GM18868 (cell line): Measurements from ENCODE around the gene TFAP2E.
"Not testable (repeated sequence)": the region's sequence is repeated elsewhere in the genome, so short reads cannot be mapped to it uniquely, and the experiment has no call there.

Experiments
- ATAC-seq: cut with Tn5 transposase; IDR thresholded peaks from one replicate; pipeline ENCODE4 v1.9.1; 2021; ENCODE audit warnings: mild to moderate bottlenecking, moderate library complexity; ENCODE audit not compliant: unreplicated experiment

Gene TFAP2E

GRCh38 chr1:35571263-35571662, 1.9 kb upstream of the TFAP2E start:
- no peak for ATAC-seq

- no peak for ATAC-seq
Observed at GRCh38 chr1:35572296-35572695, 818 bp upstream of the TFAP2E start.

DNA sequence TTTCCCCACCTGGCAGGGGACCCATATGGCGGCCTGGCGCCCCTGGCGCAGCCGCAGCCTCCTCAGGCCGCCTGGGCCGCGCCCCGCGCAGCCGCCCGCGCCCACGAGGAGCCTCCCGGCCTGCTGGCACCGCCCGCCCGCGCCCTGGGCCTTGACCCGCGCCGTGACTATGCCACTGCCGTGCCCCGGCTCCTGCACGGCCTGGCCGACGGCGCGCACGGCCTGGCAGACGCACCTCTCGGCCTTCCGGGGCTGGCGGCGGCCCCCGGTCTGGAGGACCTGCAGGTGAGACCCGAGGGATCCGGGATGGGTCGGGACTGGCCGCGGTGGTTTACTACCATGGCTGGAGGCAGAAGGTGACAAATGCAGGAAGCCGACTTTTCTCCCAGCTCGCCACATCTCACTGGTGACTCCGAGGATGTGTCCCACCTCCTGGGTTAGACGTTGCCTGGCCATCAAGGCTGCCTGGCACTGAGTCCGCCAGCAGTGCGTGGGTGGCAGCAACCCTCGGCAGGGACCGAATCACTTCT, 1.1 kb downstream of the TFAP2E start:
- no peak for ATAC-seq

- no peak for ATAC-seq
Observed at GRCh38 chr1:35574655-35575415, 1.7 kb downstream of the TFAP2E start.

- ATAC-seq, result no peak
Observed at GRCh38 chr1:35575416-35575958, 2.4 kb downstream of the TFAP2E start.

- ATAC-seq, result no peak
Observed at GRCh38 chr1:35576061-35576765, 3.1 kb downstream of the TFAP2E start.

DNA sequence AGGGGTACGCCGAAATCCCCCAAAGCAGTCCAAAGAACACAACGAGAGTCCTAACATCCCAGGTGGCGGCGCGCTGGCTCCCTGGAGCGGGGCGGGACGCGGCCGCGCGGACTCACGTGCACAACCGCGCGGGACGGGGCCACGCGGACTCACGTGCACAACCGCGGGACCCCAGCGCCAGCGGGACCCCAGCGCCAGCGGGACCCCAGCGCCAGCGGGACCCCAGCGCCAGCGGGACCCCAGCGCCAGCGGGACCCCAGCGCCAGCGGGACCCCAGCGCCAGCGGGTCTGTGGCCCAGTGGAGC, 3.6 kb downstream of the TFAP2E start:
- ATAC-seq, result not testable (repeated sequence)

DNA sequence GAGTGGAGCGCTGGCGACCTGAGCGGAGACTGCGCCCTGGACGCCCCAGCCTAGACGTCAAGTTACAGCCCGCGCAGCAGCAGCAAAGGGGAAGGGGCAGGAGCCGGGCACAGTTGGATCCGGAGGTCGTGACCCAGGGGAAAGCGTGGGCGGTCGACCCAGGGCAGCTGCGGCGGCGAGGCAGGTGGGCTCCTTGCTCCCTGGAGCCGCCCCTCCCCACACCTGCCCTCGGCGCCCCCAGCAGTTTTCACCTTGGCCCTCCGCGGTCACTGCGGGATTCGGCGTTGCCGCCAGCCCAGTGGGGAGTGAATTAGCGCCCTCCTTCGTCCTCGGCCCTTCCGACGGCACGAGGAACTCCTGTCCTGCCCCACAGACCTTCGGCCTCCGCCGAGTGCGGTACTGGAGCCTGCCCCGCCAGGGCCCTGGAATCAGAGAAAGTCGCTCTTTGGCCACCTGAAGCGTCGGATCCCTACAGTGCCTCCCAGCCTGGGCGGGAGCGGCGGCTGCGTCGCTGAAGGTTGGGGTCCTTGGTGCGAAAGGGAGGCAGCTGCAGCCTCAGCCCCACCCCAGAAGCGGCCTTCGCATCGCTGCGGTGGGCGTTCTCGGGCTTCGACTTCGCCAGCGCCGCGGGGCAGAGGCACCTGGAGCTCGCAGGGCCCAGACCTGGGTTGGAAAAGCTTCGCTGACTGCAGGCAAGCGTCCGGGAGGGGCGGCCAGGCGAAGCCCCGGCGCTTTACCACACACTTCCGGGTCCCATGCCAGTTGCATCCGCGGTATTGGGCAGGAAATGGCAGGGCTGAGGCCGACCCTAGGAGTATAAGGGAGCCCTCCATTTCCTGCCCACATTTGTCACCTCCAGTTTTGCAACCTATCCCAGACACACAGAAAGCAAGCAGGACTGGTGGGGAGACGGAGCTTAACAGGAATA, 4.2 kb downstream of the TFAP2E start:
- ATAC-seq, result peak; percentile 66

- no peak for ATAC-seq
Observed at GRCh38 chr1:35580949-35581388, 7.9 kb downstream of the TFAP2E start.

DNA sequence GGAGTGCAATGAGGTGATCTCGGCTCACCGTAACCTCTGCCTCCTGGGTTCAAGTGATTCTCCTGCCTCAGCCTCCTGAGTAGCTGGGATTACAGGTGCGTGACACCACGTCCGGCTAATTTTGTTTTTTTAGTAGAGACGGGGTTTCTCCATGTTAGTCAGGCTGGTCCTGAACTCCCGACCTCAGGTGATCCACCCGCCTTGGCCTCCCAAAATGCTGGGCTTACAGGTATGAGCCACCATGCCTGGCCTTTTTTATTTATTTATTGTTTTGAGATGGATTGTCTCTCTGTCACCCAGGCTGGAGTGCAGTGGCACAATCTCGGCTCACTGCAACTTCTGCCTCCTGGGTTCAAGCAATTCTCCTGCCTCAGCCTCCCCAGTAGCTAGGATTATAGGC, 8.5 kb downstream of the TFAP2E start:
- ATAC-seq, result not testable (repeated sequence)

- ATAC-seq, result no peak
Observed at GRCh38 chr1:35585281-35585680, 12.2 kb downstream of the TFAP2E start.

DNA sequence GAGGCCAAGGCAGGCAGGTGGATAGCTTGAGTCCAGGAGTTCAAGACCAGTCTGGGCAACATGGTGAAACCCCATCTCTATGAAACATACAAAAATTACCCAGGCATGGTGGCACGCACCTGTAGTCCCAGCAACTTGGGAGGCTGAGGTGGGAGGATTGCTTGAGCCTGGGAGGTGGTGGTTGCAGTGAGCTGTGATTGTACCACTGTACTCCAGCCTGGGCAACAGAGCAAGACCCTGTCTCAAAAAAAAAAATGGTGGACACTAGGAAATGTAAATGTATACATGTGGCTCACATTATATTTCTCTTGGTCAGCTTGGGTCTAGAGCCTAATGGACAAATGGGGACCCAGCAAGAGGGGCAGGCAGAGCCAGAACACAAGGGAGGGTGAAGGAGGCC, 12.7 kb downstream of the TFAP2E start:
- not testable (repeated sequence) for ATAC-seq

GRCh38 chr1:35586808-35587207, 13.7 kb downstream of the TFAP2E start:
- ATAC-seq, result no peak

GRCh38 chr1:35587736-35588135, 14.6 kb downstream of the TFAP2E start:
- no peak for ATAC-seq

- no peak for ATAC-seq
Observed at GRCh38 chr1:35588197-35588910, 15.2 kb downstream of the TFAP2E start.

GRCh38 chr1:35589516-35590427, 16.7 kb downstream of the TFAP2E start:
- no peak for ATAC-seq

DNA sequence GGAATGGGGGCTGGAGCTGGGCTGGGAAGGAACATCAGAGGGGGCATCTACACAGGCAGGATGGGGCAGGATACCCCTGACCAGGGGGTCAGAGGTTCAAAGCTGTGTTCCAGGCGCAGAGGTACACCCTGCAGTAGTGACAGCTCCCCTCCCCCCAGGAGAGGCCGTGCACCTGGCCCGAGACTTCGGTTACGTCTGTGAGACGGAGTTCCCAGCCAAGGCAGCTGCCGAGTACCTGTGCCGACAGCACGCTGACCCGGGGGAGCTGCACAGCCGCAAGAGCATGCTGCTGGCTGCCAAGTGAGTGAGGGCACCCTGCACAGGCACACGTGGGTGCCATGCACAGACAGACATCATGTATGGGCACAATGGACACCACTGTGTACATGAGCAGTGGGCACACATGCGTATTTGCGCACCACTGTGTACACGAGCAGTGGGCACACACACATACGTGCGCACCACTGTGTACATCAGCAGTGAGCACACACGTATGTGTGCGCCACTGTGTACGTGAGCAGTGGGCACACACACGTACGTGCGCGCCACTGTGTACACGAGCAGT, 17.4 kb downstream of the TFAP2E start:
- ATAC-seq, result no peak

- no peak for ATAC-seq
Observed at GRCh38 chr1:35591211-35591610, 18.1 kb downstream of the TFAP2E start.
